ENCODE results near the gene GRHL3. TPM values are rescaled to one million over a fixed set of nuclear protein-coding genes. Genes with fewer than 3 reads are reported as not detected.

Gene GRHL3
- total RNA-seq, 1 donor = not detected

DNA sequence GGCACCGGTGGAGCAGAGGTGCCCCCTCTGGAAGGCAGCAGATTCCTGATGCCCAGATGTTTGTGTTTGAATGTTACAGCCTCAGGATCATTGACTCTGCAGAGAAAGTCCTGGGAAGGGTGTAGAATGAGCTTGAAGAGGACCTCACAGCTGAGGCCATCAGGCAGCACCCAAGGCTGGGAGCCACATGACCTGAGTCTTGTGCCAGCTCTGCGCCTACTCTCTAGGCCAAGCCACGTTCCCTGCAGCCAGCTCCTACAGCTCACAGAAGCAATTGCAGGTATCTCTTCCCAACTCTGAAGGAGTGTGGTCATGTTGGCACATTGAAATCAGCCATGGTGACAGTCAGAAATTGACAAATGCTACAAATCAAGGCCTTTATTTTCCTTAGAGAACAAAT is 36.3 kb downstream of the GRHL3 start:
- no peak for TF ChIP-seq CTCF (IDR thresholded peaks at IDR 0.05; ENCODE audit: insufficient read depth, low read length)
- no peak for DNase-seq (ENCODE audit: low read depth)
- H3K4me3 ChIP-seq (ENCODE audit: low read depth, low read length) = no peak overlapping the region

DNA sequence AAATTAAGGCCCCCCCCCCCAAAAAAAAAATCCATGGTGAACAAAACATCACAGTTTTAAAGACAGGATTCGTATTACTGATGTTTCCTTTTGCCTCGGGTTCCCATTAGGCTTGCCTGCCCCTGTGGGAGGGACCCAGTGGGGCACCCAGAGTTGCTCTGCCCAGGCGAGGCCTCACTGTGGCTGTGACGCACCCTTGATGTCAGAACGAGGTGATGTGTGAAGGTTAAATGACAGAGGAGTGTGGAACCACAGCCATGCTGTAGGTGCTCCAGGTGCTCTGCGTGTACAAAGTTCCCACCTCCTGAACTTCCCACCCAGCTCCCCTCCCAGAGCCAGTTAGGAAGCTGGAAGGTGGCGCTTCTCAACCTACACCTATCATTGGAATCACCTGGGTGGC is 37.9 kb downstream of the GRHL3 start:
- no peak for TF ChIP-seq CTCF (IDR thresholded peaks at IDR 0.05; ENCODE audit: insufficient read depth, low read length)
- no peak for DNase-seq (ENCODE audit: low read depth)
- H3K4me3 ChIP-seq (ENCODE audit: low read depth, low read length) = no peak overlapping the region

- no peak for TF ChIP-seq CTCF (IDR thresholded peaks at IDR 0.05; ENCODE audit: insufficient read depth, low read length)
- DNase-seq (ENCODE audit: low read depth) = no peak
- H3K4me3 ChIP-seq (ENCODE audit: low read depth, low read length) = no peak overlapping the region
These were observed 41.5 kb downstream of the GRHL3 start for GRCh38 chr1:24360681-24361080.

DNA sequence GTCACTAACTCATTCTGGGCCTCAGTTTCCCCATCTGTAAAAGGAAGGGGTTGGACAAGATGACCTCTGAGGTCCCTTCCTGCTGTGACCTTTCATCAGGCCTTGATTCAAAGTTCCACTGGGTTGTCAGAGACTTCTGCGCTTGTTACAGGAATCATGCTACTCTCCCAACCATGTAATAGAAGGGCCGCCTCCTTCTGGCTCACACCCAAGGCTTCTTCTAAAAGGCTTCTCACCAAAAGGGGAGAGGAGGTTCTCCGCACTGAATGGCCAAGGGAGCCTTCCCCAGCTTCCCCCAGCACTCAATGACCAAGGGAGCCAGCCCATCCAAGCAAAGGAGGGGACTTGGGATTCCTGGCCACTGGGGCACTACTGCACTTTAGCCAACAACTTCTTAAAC is 42.7 kb downstream of the GRHL3 start:
- DNase-seq (ENCODE audit: low read depth) = no peak
- no peak overlapping the region for H3K4me3 ChIP-seq (ENCODE audit: low read depth, low read length)
- TF ChIP-seq CTCF (IDR thresholded peaks at IDR 0.05; ENCODE audit: insufficient read depth, low read length) = no peak

- DNase-seq (ENCODE audit: low read depth) = no peak
- H3K4me3 ChIP-seq (ENCODE audit: low read depth, low read length) = no peak overlapping the region
- no peak for TF ChIP-seq CTCF (IDR thresholded peaks at IDR 0.05; ENCODE audit: insufficient read depth, low read length)
These were observed 43.2 kb downstream of the GRHL3 start for GRCh38 chr1:24362396-24362795.

DNA sequence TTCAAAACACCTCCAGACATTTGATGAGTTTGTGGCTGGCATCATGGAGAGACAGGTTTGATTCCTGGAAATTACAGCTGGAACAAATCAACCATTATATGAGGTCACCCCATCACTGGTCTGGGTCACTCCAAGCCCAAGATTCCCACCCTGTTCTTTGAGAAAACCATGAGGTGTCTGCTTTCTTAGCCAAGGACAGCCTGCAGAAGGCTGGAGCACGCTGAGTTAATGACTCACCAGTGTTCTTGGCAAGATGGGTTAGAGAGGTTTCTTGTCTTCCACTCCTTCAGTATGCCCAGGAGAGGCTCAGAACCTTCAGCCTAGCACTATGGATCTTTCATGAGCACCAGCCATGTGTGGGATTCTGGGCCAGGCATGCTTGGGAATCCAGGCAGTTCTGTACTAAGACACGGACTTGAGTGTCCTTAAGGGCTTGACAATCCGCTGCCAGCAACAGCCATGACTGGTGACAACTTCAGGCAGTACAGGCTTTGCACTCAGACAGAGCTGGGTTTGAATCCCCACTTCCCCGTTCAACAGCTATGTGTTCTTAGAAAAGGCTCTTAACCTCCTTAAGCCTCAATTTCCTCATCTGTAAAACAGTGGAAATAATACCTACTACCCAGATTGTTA is 43.9 kb downstream of the GRHL3 start:
- H3K4me3 ChIP-seq (ENCODE audit: low read depth, low read length) = no peak overlapping the region
- peak; percentile 92 for DNase-seq (ENCODE audit: low read depth)
- TF ChIP-seq CTCF (IDR thresholded peaks at IDR 0.05; ENCODE audit: insufficient read depth, low read length) = no peak

GRCh38 chr1:24363994-24364393 is 44.8 kb downstream of the GRHL3 start:
- no peak for DNase-seq (ENCODE audit: low read depth)
- no peak overlapping the region for H3K4me3 ChIP-seq (ENCODE audit: low read depth, low read length)
- TF ChIP-seq CTCF (IDR thresholded peaks at IDR 0.05; ENCODE audit: insufficient read depth, low read length) = no peak
